KMS-11 (cell line): ENCODE data around the gene EIF1AX.

Experiments used
- H2AFZ ChIP-seq: fragments of 200-600 bp; sonication (generic); 2 replicates; pipeline ENCODE4 v1.6.1; 2016; ENCODE audit warnings: antibody characterized with exemption, mixed run types, low read depth
- H3K27ac ChIP-seq: fragments of 200-600 bp; sonication (generic); 2 replicates; pipeline ENCODE4 v1.6.1; 2016; ENCODE audit warnings: mild to moderate bottlenecking, mixed run types
- H3K27me3 ChIP-seq: fragments of 200-600 bp; sonication (generic); 2 replicates; pipeline ENCODE4 v1.6.1; 2017; ENCODE audit warnings: mild to moderate bottlenecking, low read depth, mixed run types, moderate library complexity; ENCODE audit not compliant: insufficient read depth
- H3K36me3 ChIP-seq: fragments of 200-600 bp; sonication (generic); 2 replicates; pipeline ENCODE4 v1.6.1; 2017; ENCODE audit warnings: mild to moderate bottlenecking, mixed run types; ENCODE audit not compliant: insufficient read depth
- H3K4me1 ChIP-seq: fragments of 200-600 bp; sonication (generic); 2 replicates; pipeline ENCODE4 v1.6.1; 2016; ENCODE audit warnings: mild to moderate bottlenecking, low read depth, mixed run types; ENCODE audit not compliant: poor library complexity, severe bottlenecking
- H3K4me2 ChIP-seq: fragments of 200-600 bp; sonication (generic); 2 replicates; pipeline ENCODE4 v1.7.0; 2016; ENCODE audit warnings: mild to moderate bottlenecking, mixed run types
- H3K4me3 ChIP-seq: fragments of 200-600 bp; sonication (generic); IDR thresholded peaks from 2 replicates; pipeline ENCODE4 v1.6.1; 2017; ENCODE audit warnings: low read depth, low read length, mixed read lengths; ENCODE audit not compliant: insufficient read depth
- H3K79me2 ChIP-seq: fragments of 200-600 bp; sonication (generic); 2 replicates; pipeline ENCODE4 v1.6.1; 2016; ENCODE audit warnings: low read depth, mixed run types; ENCODE audit not compliant: insufficient read depth
- H3K9ac ChIP-seq: fragments of 200-600 bp; sonication (generic); 2 replicates; pipeline ENCODE4 v1.6.1; 2016; ENCODE audit warnings: mild to moderate bottlenecking, mixed run types
- H4K20me1 ChIP-seq: fragments of 200-600 bp; sonication (generic); 2 replicates; pipeline ENCODE4 v1.6.1; 2016; ENCODE audit warnings: mild to moderate bottlenecking, mixed run types; ENCODE audit not compliant: insufficient read depth
- TF ChIP-seq, protein P1 (sequence below): fragments of 200-600 bp; sonication (generic); conservative IDR thresholded peaks from 2 replicates; pipeline ENCODE4 v1.6.1; 2017; ENCODE audit warnings: low read depth, mild to moderate bottlenecking, antibody characterized with exemption, low read length, moderate library complexity, mixed read lengths

The EIF1AX gene

GRCh38 chrX:20143561-20143960 lies 1.9 kb upstream of the EIF1AX start:
- no peak overlapping the region for H3K9ac ChIP-seq
- H3K4me3 ChIP-seq = no peak overlapping the region
- no peaks in the 10 kb centered on the region for H3K36me3 ChIP-seq
- peaks cover 29% of the 10 kb centered on the region for H3K79me2 ChIP-seq
- H3K4me2 ChIP-seq = no peak overlapping the region
- TF ChIP-seq, protein P1, sequence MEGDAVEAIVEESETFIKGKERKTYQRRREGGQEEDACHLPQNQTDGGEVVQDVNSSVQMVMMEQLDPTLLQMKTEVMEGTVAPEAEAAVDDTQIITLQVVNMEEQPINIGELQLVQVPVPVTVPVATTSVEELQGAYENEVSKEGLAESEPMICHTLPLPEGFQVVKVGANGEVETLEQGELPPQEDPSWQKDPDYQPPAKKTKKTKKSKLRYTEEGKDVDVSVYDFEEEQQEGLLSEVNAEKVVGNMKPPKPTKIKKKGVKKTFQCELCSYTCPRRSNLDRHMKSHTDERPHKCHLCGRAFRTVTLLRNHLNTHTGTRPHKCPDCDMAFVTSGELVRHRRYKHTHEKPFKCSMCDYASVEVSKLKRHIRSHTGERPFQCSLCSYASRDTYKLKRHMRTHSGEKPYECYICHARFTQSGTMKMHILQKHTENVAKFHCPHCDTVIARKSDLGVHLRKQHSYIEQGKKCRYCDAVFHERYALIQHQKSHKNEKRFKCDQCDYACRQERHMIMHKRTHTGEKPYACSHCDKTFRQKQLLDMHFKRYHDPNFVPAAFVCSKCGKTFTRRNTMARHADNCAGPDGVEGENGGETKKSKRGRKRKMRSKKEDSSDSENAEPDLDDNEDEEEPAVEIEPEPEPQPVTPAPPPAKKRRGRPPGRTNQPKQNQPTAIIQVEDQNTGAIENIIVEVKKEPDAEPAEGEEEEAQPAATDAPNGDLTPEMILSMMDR = no peak
- H3K27ac ChIP-seq = no peak overlapping the region
- H3K27me3 ChIP-seq = no peaks in the 10 kb centered on the region
- H4K20me1 ChIP-seq = peaks cover 16% of the 10 kb centered on the region
- peaks cover 33% of the 10 kb centered on the region for H3K4me1 ChIP-seq
- no peak overlapping the region for H2AFZ ChIP-seq

GRCh38 chrX:20143111-20143510 lies 1.5 kb upstream of the EIF1AX start:
- H3K4me2 ChIP-seq = no peak overlapping the region
- peaks cover 16% of the 10 kb centered on the region for H4K20me1 ChIP-seq
- H3K27ac ChIP-seq = no peak overlapping the region
- no peaks in the 10 kb centered on the region for H3K36me3 ChIP-seq
- H2AFZ ChIP-seq = no peak overlapping the region
- H3K4me1 ChIP-seq = peaks cover 38% of the 10 kb centered on the region
- no peak overlapping the region for H3K9ac ChIP-seq
- no peak overlapping the region for H3K4me3 ChIP-seq
- H3K79me2 ChIP-seq = peaks cover 33% of the 10 kb centered on the region
- TF ChIP-seq, protein P1 = no peak
- H3K27me3 ChIP-seq = no peaks in the 10 kb centered on the region

GRCh38 chrX:20140420-20140819 lies 1.2 kb downstream of the EIF1AX start:
- H3K9ac ChIP-seq = peak overlapping the region; percentile 88
- no peak overlapping the region for H3K4me3 ChIP-seq
- no peak overlapping the region for H2AFZ ChIP-seq
- H3K79me2 ChIP-seq = peaks cover 60% of the 10 kb centered on the region
- 0 out of 2 replicates have a peak, but pooled peaks cover 8% of the 10 kb centered on the region for H3K36me3 ChIP-seq
- peaks cover 38% of the 10 kb centered on the region for H3K4me1 ChIP-seq
- H3K27me3 ChIP-seq = no peaks in the 10 kb centered on the region
- H3K27ac ChIP-seq = no peak overlapping the region; the same call in 1 of the 2 replicates
- TF ChIP-seq, protein P1 = no peak
- H3K4me2 ChIP-seq = peak overlapping the region; percentile 88
- H4K20me1 ChIP-seq = peaks cover 16% of the 10 kb centered on the region

GRCh38 chrX:20139966-20140365 lies 1.7 kb downstream of the EIF1AX start:
- H3K9ac ChIP-seq = peak overlapping the region; percentile 88; the same call in 1 of the 2 replicates
- H2AFZ ChIP-seq = no peak overlapping the region
- H3K4me3 ChIP-seq = no peak overlapping the region
- peaks cover 16% of the 10 kb centered on the region for H4K20me1 ChIP-seq
- no peaks in the 10 kb centered on the region for H3K27me3 ChIP-seq
- H3K4me2 ChIP-seq = peak overlapping the region; percentile 88
- 0 out of 2 replicates have a peak, but pooled peaks cover 8% of the 10 kb centered on the region for H3K36me3 ChIP-seq
- H3K4me1 ChIP-seq = peaks cover 38% of the 10 kb centered on the region
- H3K79me2 ChIP-seq = peaks cover 65% of the 10 kb centered on the region
- no peak overlapping the region for H3K27ac ChIP-seq
- TF ChIP-seq, protein P1 = no peak
